Measurements from ENCODE around the gene PREB.

GRCh38 chr2:27102329-27102728, 32.1 kb downstream of the PREB start:
- TF ChIP-seq CTCF (IDR thresholded peaks at IDR 0.05) (no peak), POLR2AphosphoS5 (IDR thresholded peaks at IDR 0.05) (no peak)
